ENCODE results near the gene ATE1. TPM values are rescaled to one million over a fixed set of nuclear protein-coding genes. Genes with fewer than 3 reads are reported as not detected.

Gene ATE1
- total RNA-seq, 1 donor from 2014 or later, result 35.4 TPM

- H3K27ac Mint-ChIP-seq, result no peak overlapping the region
- no peak for DNase-seq (ENCODE audit: extremely low spot score, unreplicated experiment)
- peaks cover 27% of the 10 kb centered on the region for H3K4me1 Mint-ChIP-seq (ENCODE audit: unreplicated experiment)
- H3K36me3 Mint-ChIP-seq, result no peaks in the 10 kb centered on the region
- H3K9me3 Mint-ChIP-seq, result peaks cover 24% of the 10 kb centered on the region
- no peak for TF ChIP-seq CTCF (conservative IDR thresholded peaks at IDR 0.05)
- no peak overlapping the region for H3K4me3 Mint-ChIP-seq
- peaks cover 3% of the 10 kb centered on the region for H3K27me3 Mint-ChIP-seq
These were observed 214.3 kb downstream of the ATE1 start for GRCh38 chr10:121713486-121713885.

GRCh38 chr10:121710971-121711370 is 216.9 kb downstream of the ATE1 start:
- TF ChIP-seq CTCF (conservative IDR thresholded peaks at IDR 0.05), result no peak
- Mint-ChIP-seq H3K27ac (peak overlapping the region; percentile 40), H3K27me3 (peaks cover 6% of the 10 kb centered on the region), H3K36me3 (no peaks in the 10 kb centered on the region), H3K4me1 (ENCODE audit: unreplicated experiment) (peaks cover 35% of the 10 kb centered on the region), H3K9me3 (peaks cover 11% of the 10 kb centered on the region), H3K4me3 (no peak overlapping the region)
- no peak for DNase-seq (ENCODE audit: extremely low spot score, unreplicated experiment)

- H3K27ac Mint-ChIP-seq, result no peak overlapping the region
- H3K4me3 Mint-ChIP-seq, result no peak overlapping the region
- peaks cover 35% of the 10 kb centered on the region for H3K4me1 Mint-ChIP-seq (ENCODE audit: unreplicated experiment)
- peaks cover 11% of the 10 kb centered on the region for H3K9me3 Mint-ChIP-seq
- H3K27me3 Mint-ChIP-seq, result peaks cover 6% of the 10 kb centered on the region
- DNase-seq (ENCODE audit: extremely low spot score, unreplicated experiment), result no peak
- H3K36me3 Mint-ChIP-seq, result no peaks in the 10 kb centered on the region
- no peak for TF ChIP-seq CTCF (conservative IDR thresholded peaks at IDR 0.05)
These were observed 217.6 kb downstream of the ATE1 start for GRCh38 chr10:121710207-121710606.

GRCh38 chr10:121709675-121710073 is 218.2 kb downstream of the ATE1 start:
- Mint-ChIP-seq H3K36me3 (no peaks in the 10 kb centered on the region), H3K4me1 (ENCODE audit: unreplicated experiment) (peaks cover 35% of the 10 kb centered on the region), H3K9me3 (peaks cover 11% of the 10 kb centered on the region), H3K27ac (no peak overlapping the region), H3K27me3 (peaks cover 6% of the 10 kb centered on the region), H3K4me3 (no peak overlapping the region)
- no peak for TF ChIP-seq CTCF (conservative IDR thresholded peaks at IDR 0.05)
- DNase-seq (ENCODE audit: extremely low spot score, unreplicated experiment), result no peak

GRCh38 chr10:121708728-121709674 is 218.8 kb downstream of the ATE1 start:
- Mint-ChIP-seq H3K27ac (peak overlapping the region; percentile 74), H3K4me3 (peak overlapping the region; percentile 61), H3K4me1 (ENCODE audit: unreplicated experiment) (peaks cover 35% of the 10 kb centered on the region), H3K27me3 (peaks cover 6% of the 10 kb centered on the region), H3K36me3 (no peaks in the 10 kb centered on the region), H3K9me3 (peaks cover 7% of the 10 kb centered on the region)
- TF ChIP-seq CTCF (conservative IDR thresholded peaks at IDR 0.05), result peak; percentile 51
- no peak for DNase-seq (ENCODE audit: extremely low spot score, unreplicated experiment)
